ENCODE results near the gene EIF4E3.

DNA sequence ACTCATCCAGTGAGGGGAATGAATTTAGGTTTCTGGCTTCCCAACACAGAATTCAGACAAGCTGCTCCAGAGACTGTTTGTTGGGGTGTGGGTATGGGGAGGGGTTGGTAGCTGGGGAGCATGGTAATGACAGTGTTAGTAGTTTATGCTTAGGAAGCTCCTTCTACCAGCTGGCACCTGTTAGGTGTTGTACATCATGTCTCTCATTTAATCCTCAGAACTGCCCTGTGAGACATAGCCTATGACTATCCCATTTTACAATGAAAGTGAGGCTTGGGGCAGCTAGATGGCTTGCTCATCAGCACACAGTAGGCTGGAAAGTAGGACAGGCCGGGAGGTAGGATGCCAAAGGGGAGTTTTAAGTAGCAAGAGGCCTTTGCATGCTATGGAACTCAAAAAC, 2.5 kb downstream of the EIF4E3 start:
- no peak for TF ChIP-seq CTCF (IDR thresholded peaks at IDR 0.05)
- TF ChIP-seq POLR2AphosphoS5 (IDR thresholded peaks at IDR 0.05; ENCODE audit: insufficient read depth in 1 of 2, low read depth in 1 of 2) = no peak
